Stimulated activated CD4-positive, alpha-beta T cell treated with anti-CD3 and anti-CD28 coated beads, Interleukin-2, amount 100 ng/mL, for 4 hours (primary cell): ENCODE measurements around the gene EFNB2.

Source experiments
- DNase-seq: peaks from one replicate; pipeline ENCODE4 v3.0.0-alpha.2; 2020; ENCODE audit warnings: low read depth

The EFNB2 gene

DNA sequence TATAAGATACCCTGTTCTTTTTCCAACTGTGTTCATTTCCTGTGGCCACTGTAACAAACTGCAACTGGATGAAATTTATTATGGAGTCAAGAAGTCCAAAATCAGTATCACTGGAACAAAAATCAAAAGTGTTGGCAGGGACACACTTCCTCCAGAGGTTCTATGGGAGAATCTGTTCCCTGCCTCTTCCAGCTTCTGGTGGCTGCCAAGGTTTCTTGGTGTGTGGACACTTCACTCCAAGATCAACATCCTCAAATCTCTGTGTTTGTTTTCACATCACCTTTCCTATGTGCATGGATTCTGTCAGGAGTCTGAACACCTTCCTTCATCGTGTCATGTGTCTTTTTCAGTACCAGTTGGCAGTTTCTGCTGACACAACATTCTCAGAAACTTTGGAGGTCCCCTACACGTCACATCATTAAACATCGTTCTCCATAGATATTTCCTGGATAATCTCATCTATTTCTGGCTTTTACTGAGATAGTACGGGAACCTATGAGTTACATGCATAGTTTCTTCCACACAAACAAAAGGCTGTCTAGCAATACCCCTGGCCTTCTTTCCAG is 15.2 kb upstream of the EFNB2 start:
- DNase-seq, result no peak

DNA sequence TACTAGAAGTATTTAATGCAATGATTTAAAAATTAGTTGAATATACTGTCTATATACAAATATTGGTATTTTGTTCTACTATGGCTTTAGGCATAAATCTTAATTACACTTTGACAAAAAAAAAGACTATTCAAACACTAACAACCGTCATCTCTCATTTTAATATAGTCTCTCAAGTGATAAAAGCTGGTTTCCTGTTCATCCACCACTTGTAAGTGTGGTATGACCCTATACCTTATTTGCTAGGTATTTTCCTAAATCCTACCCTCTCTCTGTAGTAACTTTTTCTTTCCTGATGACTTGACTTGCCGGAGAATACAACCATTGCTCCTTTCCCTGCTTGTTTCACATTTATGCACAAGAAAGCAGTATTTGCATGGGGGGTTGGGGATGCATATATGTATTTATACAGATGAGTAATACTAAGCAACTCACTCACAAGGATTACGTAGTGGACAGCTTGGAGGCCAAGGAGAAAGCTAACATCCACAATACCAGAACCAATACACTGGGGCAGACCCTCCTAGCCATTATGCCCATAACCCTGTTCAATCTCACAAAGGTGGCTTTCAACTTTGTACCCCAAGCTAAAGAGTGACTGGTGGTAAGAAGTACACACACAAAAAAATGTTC is 12.7 kb upstream of the EFNB2 start:
- no peak for DNase-seq

DNA sequence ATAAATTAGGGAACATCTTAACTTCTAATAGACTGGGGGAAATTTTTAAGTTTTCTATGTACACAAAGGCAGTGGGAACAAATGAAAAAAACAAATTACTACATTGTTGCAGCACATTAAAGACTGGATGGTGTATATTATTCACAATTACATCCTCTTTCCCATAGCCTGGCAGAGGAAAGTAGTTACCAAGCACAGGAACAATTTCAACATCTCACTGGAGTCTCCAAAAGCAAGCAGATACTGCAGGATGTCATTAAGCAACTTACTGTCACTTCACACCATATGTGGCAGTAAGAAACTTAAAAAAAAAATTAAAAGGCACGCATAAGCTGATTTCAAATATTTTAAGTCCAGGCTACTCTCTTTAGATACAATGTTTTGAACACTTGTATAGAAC is 6.4 kb upstream of the EFNB2 start:
- DNase-seq, result no peak

DNA sequence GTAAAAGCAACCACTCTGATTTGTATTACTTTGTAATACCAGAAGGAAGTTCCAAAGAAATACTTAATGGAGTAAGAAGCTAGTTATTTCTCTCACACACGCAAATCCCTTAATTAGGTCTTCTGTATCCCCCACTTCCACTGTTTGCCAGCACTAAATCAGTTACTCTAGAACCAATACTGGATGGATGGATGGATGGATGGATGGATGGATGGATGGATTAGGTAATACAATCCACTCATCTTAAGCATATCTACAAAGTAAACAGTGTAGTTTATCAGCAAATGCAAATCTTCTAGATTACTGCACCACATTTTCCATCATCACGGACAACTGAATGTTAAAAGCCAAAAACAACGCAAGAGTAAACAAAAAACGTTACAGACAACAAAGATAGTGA is 5.2 kb upstream of the EFNB2 start:
- DNase-seq, result no peak

DNA sequence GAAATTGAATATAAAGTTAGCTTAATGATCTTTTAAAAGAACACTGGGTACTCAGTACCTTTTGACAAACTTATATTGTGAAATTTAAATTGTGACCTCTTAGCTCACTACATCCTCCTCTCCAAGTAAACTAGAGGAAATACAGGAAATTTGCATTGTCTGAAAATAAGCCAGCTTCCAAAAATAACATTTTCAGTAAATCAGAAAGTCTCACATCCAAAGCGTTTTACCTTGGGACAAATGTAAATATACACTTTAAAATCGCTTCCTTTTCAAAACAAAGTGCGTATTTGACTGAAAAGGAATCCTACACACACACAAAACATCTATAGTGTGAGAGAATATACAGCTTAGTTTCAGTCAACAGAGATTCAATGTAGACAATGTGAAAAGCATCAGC is 2.1 kb upstream of the EFNB2 start:
- DNase-seq, result no peak

DNA sequence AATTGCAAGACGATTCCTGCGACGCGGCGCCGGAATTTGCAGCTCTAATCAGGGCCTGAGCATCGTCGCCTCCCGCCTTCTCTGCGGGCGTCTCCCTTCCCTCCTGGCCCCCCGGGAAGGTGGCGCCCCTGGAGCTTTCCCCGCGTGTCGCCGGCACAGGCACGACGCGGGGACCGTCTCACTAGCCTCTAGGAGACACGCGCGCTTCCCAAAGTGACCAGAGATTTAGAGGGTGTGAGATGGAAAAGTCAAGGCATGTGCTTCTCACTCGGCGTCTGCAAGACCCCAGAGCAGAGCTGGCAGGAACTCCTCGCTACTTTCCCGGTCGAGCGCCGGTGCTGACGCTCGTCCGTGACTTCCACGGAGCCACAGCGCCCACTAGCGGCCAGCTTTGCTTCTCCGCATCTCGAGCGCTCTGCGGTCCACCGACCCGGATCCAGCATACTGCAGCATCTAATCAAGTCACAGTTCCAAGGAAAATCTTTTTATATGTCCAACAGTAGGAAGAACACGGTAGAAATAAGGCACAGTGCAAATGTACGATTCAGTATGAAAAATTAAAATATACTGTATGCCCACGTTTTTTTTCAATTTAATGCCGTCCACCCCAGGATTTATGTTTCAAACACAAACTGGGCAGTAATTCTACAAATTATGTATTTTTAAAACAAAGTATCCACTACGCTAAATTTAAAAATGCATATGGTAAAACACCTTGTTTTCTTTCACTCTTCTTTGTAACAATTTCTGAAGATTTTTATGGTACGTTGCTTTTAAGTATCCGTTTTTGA is 977 bp upstream of the EFNB2 start:
- DNase-seq, result peak; percentile 80

DNA sequence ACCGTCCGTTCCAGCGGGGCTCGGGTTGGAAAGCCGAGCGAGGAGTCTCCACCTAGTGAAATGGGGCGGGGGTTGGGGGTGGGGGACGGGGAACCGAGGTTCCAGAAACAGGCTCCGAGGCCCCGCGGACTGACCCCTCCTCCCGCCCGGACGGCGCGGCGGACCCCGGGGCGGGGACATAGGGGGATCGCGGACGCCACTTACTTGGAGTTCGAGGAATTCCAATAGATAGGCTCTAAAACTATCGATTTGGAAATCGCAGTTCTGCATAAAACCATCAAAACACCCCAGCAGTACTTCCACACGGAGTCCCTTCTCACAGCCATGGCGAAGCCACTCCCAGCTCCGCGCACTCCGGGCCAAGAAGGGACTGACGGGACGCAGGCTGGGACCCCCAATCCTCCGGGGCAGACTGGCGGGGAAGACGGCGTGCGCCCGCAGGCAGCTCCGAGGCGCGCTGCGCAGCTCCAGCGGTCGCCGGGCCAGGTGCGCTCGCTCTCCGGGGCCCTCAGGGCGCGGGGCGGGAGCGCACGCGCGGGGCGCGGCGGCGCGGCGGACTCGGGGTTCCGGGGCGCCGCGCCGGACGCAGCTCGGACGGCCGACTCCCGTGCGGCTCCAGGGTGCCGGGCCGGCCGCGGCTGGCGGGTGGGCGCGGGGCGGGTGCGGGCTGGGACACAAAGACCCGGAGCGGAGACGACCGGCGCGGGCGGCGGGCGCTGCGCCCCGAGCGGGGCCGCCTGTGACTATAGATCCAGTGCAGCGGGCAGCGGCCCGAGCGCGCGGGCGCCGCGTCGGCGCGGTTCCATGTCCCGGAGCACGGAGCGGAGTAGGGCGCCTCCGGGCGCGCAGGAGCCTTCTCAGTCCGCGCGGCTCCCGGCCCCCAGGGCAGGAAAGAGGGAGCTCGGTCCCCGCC is 567 bp downstream of the EFNB2 start:
- DNase-seq, result no peak

DNA sequence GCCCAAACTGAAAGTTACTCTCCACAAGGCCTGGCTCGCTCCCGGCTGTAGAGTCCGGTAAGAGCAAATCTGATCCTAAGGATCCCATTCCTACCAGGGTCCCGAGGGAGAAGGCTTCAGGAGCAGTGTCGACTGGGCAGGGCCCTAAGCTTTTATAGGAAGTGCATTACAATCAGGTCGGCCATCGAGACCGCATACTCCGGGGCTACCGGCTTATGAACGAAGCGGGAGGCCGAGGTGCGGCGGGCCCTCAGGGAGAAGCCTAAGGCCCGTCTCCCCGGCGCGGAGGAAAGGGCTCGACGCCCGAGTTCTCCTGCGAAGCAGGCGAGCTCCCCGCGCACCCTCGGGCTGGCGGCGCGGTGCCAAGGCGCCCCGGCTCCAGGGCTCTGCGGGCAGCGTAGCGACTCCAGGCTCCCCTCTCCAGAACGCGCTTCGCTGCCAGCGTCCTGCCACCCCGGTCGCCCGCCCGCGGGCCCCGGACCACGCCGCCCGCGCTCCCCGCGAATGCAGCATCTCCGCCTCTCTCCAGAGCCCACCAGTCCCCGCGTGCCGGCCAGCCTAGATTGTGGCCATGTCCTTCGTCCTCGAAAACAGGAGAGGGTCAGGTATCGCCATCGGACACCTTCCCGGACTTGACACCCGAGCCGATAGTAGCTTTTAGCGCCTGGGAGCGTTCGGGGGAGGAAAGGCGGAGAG is 1.4 kb downstream of the EFNB2 start:
- DNase-seq, result no peak

DNA sequence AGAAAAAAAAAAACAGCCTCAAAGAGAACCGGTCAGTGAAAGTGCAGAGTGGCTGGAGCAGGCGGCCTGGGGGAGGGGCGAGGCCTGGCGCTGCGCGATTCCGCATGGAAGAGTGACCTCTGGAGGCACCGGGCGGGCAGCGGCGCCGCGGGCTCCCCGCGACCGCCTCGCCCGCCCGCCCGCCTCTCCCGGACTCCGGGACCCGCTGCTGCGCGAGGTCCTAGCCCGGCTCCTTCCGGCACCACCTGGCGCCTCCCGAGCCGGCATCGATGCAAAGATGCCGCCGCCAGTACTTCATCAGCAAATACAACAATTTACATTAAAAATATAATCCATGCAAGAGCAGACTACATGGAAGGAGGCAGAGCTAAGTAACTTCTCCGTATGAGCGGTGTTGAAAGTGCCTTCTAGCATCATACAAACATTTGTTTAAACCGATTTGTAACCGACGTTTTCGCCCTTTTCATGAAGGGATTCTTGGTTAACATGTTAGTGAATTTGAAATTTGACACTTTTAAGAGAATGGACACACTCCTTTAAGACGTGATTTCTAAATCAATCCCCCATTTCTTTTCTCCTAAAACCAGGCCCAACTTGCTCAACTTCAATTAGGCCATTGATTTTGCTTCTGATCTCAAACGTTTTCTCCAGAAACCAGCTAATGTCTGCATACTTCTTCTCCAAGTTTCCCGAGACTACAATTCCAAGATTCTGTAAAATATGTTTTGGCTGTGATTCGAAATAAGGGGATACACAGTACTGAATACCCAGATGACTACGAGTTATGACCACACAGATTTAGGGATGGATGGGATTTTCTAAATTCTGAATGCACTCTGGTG is 2.1 kb downstream of the EFNB2 start:
- DNase-seq, result no peak

DNA sequence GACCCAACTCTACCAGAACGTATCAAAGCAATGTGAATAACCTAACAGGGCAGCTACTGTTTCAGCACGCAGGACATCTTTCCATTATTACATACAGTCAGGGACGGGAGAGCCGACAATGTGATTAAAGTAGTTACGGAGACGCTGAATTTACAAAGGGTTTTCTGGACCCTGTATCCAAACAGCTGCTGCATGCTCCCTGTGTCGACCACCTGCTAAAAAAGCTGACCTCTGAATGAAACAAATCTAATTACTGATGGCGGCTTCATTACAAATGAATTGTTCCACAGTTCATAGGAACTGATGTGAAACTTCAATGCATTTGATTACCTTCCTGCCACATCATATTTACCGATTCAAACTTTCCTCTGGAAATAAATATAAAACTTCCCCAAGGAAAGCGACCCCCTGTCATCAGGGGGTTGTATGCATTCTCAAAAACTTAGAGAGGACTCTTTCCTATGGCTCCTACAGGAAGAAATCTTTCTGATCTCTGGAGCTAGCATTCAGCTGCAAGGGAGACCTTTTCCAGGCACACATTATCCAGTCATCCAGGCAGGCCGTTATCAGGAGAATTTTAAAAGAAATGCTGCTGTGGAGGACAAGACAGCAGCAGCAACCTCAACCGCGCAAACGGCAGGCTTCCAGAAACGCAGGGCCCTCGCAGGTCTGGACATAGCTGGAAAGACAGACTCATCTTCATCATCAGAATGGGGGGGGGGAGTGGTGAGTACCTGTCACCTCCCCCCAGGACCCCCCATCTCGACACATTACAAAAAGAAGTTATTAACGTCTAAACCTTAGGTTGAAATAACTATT is 3.1 kb downstream of the EFNB2 start:
- no peak for DNase-seq

DNA sequence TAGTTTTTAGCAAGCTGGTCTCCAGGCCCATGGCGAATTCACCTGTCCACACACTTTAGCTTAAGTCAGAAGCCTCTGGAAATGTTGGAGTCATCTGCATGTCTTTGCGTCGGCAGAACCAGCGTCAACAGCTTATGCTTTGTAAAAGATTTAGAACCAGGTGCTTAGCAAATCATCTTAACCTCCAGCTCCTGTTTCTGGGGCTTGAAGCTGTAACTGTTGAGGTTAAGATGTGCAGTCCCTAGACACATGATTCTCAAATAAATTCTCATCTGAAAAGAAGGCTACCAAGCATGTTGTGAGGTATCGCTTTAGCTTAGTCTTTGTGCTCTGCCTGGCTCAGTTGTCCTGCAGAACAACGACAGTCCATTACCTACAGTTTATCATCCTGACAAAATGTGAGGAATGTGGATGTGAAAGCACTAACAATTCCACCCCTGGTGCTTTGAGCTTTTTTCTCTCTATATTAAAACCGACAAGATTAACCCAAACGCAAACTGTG is 4.4 kb downstream of the EFNB2 start:
- no peak for DNase-seq

DNA sequence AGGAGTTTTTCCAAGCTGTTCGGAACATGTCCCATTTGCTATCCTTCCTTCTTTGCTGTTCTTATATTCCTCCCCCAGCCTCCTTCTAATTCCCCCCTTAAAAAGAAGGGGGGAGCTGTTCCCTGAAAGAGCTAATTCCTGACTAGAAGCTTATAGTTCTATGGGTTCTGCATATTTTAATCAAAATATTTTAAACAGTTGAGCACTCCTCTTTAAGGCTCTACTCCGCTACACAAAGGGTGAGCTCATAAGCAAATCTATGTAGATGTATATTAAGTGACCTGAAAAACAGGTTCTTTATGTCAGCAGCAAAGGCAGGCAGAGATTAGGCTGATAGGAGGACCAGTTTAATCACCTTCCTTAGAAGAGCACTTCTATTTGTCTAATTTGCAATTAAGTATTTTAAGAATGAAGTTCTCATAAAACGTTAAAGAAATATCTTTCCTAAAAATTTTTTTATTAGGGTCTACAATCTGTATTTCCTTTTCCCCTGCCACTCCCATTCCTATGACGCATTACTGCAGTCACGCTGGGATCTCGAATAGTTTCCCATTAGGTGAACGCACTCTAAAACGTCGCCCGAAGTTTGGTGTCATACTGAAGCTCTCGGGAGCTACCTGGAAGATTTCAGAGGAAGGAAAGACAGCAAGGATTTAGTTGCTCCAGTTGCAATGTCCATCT is 5.2 kb downstream of the EFNB2 start:
- no peak for DNase-seq

DNA sequence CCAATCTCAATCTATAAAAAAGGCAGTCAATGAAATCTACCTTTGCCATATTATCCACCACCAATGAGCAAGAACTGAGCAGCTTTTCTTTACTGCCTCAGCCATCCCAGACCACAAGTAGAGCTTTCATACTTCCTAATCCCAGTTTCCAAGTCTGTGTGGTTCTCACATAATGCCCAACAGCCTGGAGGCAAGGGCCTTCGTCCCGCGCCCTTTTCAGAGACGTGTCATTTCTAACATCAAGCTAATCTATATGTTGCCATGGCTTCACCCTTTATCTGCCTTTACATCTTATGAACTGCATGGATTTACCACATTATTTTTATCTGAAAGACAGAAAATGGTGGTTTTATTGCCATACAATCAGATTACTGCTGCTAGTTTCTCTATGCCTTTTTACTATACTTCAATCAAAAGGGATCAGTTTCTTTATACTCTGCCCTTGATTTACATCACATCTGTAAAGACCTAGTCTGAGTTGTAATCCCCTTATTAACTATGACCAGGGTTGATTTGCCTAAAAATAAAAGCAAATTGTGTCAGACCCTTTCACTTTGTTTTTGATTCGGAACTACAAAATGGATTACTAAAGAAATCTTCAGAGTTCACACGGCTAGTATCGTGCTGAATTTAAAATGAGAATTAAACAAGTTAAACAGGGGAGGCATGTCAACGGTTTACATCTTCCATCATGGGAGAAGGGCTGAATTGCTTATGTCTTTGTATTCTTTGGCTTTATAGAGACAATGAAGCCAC is 5.9 kb downstream of the EFNB2 start:
- no peak for DNase-seq

DNA sequence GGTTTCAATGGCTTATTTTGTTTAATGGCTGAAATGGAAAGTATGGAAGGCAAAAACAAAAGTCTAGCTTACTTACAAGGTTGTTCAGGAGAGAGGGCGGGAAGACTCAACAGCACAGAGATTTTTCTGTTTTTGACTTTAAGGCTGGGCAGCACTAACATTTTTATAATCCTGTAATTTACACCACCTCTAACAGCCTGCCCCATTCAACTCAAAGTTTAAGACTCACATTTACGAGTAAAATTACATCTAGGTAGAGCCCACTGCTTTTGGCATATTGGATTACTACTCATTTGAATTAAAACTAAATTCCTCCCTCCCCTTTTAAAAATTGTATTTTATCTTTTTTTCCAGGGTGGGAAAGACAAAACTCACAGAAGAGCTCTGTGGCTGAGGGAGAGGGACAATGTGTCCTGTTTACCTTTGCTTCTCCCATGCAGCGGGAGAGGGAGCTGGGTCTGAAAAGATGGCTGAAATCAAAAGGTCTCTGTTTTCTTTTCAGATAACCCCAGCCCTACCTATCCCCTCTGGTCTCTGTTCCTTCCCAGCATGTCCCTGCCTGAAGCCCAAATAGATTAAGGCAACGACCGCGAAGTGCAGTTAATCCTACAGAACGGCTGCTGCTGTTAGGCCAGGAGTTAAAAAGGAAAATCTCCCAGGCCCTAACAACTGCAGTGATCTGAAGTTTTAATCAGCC is 6.6 kb downstream of the EFNB2 start:
- DNase-seq, result no peak

DNA sequence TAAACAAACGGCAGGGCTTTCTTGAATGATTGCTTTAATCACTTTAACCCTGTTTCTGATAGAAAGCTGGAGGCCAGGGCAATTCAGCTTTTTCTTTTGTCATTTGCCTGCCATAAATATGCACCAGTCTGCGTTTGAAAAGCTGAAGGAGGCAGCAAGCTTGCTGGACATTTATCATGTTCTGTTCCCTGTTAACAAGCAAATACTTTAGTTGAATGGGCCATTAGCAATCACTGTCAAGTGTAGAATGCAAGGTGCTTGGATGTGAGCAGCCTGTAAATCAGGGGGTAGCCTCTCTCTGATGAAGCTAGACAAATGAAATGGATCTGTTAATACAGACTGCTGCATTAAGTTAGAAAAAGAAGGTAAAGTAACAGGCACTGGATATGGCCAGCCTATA is 7.6 kb downstream of the EFNB2 start:
- no peak for DNase-seq

DNA sequence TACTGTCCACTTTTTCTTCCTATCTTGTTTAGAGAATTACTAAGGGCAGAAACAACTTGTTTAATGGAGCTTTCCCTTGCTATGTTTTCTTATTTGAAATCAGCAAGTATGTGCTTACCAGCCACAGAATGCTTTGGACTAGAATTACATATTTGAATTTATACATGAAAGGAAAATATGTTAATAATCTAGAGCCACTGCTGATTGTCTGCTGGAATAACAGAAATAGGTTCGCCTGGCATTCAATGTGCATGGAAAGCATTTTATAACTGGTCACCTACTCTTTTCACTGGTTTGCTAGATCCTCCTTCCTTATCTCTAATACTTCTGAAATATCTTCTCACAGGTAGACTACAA is 8.0 kb downstream of the EFNB2 start:
- DNase-seq, result no peak

DNA sequence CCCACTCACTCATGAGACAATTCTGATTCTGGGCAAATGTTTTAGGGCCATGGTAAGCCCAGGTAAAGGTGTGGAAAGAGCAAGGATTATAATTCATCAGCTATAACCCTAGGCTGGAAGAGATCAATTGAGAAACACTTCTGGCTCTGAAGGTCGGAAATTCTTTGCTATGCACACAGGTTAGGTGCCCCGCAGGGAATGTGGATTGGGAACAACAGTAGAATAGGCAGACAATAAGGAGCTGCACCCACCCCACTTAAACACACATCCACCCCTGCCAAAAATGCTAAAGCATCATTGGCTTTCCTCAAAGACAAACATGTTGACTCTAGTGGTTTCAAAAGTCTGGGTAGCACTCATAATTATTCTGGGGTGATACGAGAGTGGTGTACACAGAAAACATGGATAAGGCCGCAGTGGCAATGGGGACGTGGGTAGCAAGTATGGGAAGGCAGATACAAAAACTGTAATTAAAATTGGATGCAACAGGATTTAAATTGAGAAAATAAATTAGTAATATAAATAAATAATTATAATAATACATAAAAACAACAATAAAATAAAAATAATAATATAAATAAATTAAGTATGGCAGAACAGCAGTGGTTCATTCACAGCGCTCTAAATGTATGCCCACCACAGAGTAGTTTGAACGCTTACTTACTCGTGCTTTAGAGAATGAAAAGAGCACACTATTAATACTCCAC is 8.6 kb downstream of the EFNB2 start:
- DNase-seq, result no peak
